ENCODE data around the gene MED26. TPM values are rescaled to one million over a fixed set of nuclear protein-coding genes. Genes with fewer than 3 reads are reported as not detected.

The MED26 gene
- total and polyA plus RNA-seq, 4 donors: 7.0 to 18.2 (median 8.2) TPM

GRCh38 chr19:16591803-16592556 lies 36.0 kb downstream of the MED26 start:
- DNase-seq: no peak
- Histone ChIP-seq H3K27me3 (ENCODE audit: control insufficient read depth in 3 of 3, insufficient read depth in 3 of 3, low read length in 2 of 3) (no peaks in the 10 kb centered on the region), H3K9me3 (ENCODE audit: control insufficient read depth in 4 of 4, insufficient read depth in 3 of 4, low read length in 3 of 4) (no peaks in the 10 kb centered on the region), H3K4me1 (ENCODE audit: control insufficient read depth in 5 of 5, insufficient read depth in 5 of 5, low read length in 5 of 5) (peaks cover 6 to 57% (median 26%) of the 10 kb centered on the region in 5 donors), H3K4me3 (no peak overlapping the region), H3K9ac (ENCODE audit: insufficient read depth in 1 of 2, low read length in 2 of 2) (peak overlapping the region in 1 of 2 donors; percentile 9), H3K36me3 (ENCODE audit: control insufficient read depth in 4 of 4, insufficient read depth in 4 of 4, low read length in 4 of 4) (peaks cover 0 to 3% (median under 1%) of the 10 kb centered on the region in 4 donors), H3K27ac (ENCODE audit: low read depth in 1 of 2, low read length in 1 of 2) (no peak overlapping the region)
- no peak for ATAC-seq (ENCODE audit: insufficient read depth, low FRiP score)
- no peak for TF ChIP-seq CTCF (IDR thresholded peaks at IDR 0.05; ENCODE audit: control extremely low read depth, extremely low read depth)
- WGBS, 2 donors: 61 to 62% methylated on average over 10 of the region's 10 CpGs

GRCh38 chr19:16590876-16591802 lies 36.9 kb downstream of the MED26 start:
- Histone ChIP-seq H3K9me3 (ENCODE audit: control insufficient read depth in 4 of 4, insufficient read depth in 3 of 4, low read length in 3 of 4) (no peaks in the 10 kb centered on the region), H3K4me3 (no peak overlapping the region), H3K36me3 (ENCODE audit: control insufficient read depth in 4 of 4, insufficient read depth in 4 of 4, low read length in 4 of 4) (peaks cover 0 to 3% (median under 1%) of the 10 kb centered on the region in 4 donors), H3K9ac (ENCODE audit: insufficient read depth in 1 of 2, low read length in 2 of 2) (no peak overlapping the region), H3K27ac (ENCODE audit: low read depth in 1 of 2, low read length in 1 of 2) (no peak overlapping the region), H3K4me1 (ENCODE audit: control insufficient read depth in 5 of 5, insufficient read depth in 5 of 5, low read length in 5 of 5) (peaks cover 6 to 61% (median 26%) of the 10 kb centered on the region in 5 donors), H3K27me3 (ENCODE audit: control insufficient read depth in 3 of 3, insufficient read depth in 3 of 3, low read length in 2 of 3) (no peaks in the 10 kb centered on the region)
- ATAC-seq (ENCODE audit: insufficient read depth, low FRiP score) (no peak), DNase-seq (no peak)
- 88 to 89% methylated on average over 9 of the region's 9 CpGs for WGBS, 2 donors
- no peak for TF ChIP-seq CTCF (IDR thresholded peaks at IDR 0.05; ENCODE audit: control extremely low read depth, extremely low read depth)

- H3K4me1 ChIP-seq (ENCODE audit: control insufficient read depth in 5 of 5, insufficient read depth in 5 of 5, low read length in 5 of 5): peaks cover 6 to 63% (median 26%) of the 10 kb centered on the region in 5 donors
- peaks cover 0 to 3% (median under 1%) of the 10 kb centered on the region in 4 donors for H3K36me3 ChIP-seq (ENCODE audit: control insufficient read depth in 4 of 4, insufficient read depth in 4 of 4, low read length in 4 of 4)
- no peaks in the 10 kb centered on the region for H3K9me3 ChIP-seq (ENCODE audit: control insufficient read depth in 4 of 4, insufficient read depth in 3 of 4, low read length in 3 of 4)
- ATAC-seq (ENCODE audit: insufficient read depth, low FRiP score) (no peak), DNase-seq (no peak)
- no peak overlapping the region for H3K9ac ChIP-seq (ENCODE audit: insufficient read depth in 1 of 2, low read length in 2 of 2)
- H3K27me3 ChIP-seq (ENCODE audit: control insufficient read depth in 3 of 3, insufficient read depth in 3 of 3, low read length in 2 of 3): no peaks in the 10 kb centered on the region
- WGBS, 2 donors: 51 to 59% methylated on average over 3 of the region's 3 CpGs
- H3K27ac ChIP-seq (ENCODE audit: low read depth in 1 of 2, low read length in 1 of 2): no peak overlapping the region
- no peak overlapping the region for H3K4me3 ChIP-seq
- no peak for TF ChIP-seq CTCF (IDR thresholded peaks at IDR 0.05; ENCODE audit: control extremely low read depth, extremely low read depth)
Measured at GRCh38 chr19:16589917-16590316, 38.1 kb downstream of the MED26 start.
